Ishikawa (cell line): Measurements from ENCODE around the gene AFMID.

ENCODE experiments used
- CEBPB ChIP-seq: IDR thresholded peaks from 2 replicates; pipeline ENCODE4 v1.6.1; 2012
- FOXM1 ChIP-seq: IDR thresholded peaks from 2 replicates; pipeline ENCODE4 v1.6.1; 2012; ENCODE audit warnings: low read depth, borderline replicate concordance

DNA sequence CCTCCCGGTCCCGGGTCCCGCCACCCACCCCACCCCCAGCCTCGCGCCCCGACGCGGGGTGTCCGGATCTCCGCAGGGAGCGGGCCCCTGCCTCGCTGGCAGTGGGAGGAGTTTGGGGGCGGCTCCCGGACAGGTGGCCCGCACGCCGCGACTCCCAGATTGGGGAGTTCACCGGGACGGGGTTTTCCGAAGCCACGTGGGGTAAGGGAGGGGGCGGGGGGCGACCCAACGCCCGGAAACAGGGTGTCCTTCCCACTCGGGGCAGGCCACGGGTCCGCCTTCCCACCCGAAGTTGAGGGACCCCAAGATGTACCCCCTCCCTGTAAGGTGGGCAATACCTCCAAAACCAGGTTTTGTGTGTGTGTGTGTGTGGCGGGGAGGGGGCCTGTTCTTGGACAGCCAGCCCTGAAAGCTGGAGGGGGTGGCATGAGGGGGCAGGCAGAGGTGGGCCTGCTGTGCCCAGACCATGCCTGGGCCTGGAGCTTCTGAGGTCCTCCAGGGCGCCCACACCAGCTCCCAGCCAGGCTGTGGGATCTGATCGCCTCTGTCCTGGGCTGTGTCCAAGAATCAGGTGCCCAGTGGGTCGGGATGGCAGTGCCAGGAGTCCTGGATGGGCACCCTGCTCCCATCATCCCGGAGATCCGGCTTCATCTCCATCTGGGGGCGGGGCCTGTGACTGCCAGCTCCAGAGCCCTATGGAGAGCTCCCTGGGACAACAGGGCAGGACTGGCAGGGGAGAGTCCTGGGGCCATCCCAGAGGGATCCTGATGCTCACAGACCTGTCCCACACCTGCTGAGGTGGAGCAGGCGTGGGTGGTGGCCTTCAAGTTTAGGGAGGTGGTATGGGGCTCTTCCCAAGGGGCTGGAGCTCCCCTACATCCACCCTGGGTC is 18.0 kb upstream of the AFMID start:
- no peak for TF ChIP-seq FOXM1
- TF ChIP-seq CEBPB = no peak
